Activated CD8-positive, alpha-beta T cell treated with anti-CD3 and anti-CD28 coated beads, Interleukin-2, amount 10 ng/mL, durations not matched to agents 7 days and 5 days (primary cell): ENCODE measurements around the gene EYS. TPM values are rescaled to one million over a fixed set of nuclear protein-coding genes. Genes with fewer than 3 reads are reported as not detected.
"Not testable (repeated sequence)": the region's sequence is repeated elsewhere in the genome, so short reads cannot be mapped to it uniquely, and the experiment has no call there.

ENCODE experiments used
- ATAC-seq: fragments of 150-1000 bp; cut with Tn5 transposase; one replicate; pipeline ENCODE4 v1.10.0; 2021; ENCODE audit warnings: moderate library complexity
- CTCF ChIA-PET: fragments of 350-600 bp; sonication (Branson Sonifier 250); formaldehyde crosslinking; loops from one replicate; lab custom pipeline; 2021; ENCODE audit warnings: antibody characterized with exemption; lab: Charles Lee
- POLR2A ChIA-PET: fragments of 350-600 bp; sonication (Branson Sonifier 250); formaldehyde crosslinking; loops from one replicate; lab custom pipeline; 2021; ENCODE audit warnings: antibody characterized with exemption; lab: Charles Lee
- DNase-seq: peaks from one replicate; pipeline ENCODE4 v3.0.0-alpha.2; 2020
- H3K27ac Mint-ChIP-seq: one replicate; pipeline ENCODE4 v1.8.0; 2021; ENCODE audit warnings: mild to moderate bottlenecking, mixed read lengths
- H3K27me3 Mint-ChIP-seq: one replicate; pipeline ENCODE4 v1.8.0; 2021; ENCODE audit warnings: low read depth, mixed read lengths
- H3K36me3 Mint-ChIP-seq: one replicate; pipeline ENCODE4 v1.8.0; 2021; ENCODE audit warnings: low read depth, mixed read lengths
- H3K4me1 Mint-ChIP-seq: one replicate; pipeline ENCODE4 v1.8.0; 2021; ENCODE audit warnings: low read depth, mixed read lengths
- H3K4me3 Mint-ChIP-seq: one replicate; pipeline ENCODE4 v1.8.0; 2021; ENCODE audit warnings: mild to moderate bottlenecking, mixed read lengths
- H3K9me3 Mint-ChIP-seq: one replicate; pipeline ENCODE4 v1.8.0; 2022; ENCODE audit warnings: mixed read lengths; ENCODE audit not compliant: insufficient read depth
- total RNA-seq, 2 experiments: library from RNA; stranded (reverse); gene quantifications; one replicate each; pipeline ENCODE4 v1.2.3, GENCODE V29; 2021

The EYS gene
- total RNA-seq, 2 experiments from 2014 or later: not detected

DNA sequence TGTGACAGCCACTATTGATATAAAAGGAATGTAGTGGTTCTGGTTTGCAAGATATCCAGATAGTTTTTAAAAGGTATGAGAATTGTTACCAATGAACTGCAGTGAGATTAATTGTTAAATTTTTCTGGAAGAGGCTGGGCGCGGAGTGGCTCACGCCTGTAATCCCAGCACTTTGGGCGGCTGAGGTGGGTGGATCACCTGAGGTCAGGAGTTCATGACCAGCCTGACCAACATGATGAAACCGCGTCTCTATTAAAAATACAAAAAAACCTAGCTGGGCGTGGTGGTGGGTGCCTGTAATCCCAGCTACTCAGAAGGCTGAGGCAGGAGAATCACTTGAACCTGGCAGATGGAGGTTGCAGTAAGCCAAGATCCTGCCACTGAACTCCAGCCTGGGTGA lies 1906.6 kb downstream of the EYS start:
- H3K27ac Mint-ChIP-seq, H3K4me3 Mint-ChIP-seq, POLR2A ChIA-PET, H3K27me3 Mint-ChIP-seq, DNase-seq, H3K36me3 Mint-ChIP-seq, H3K9me3 Mint-ChIP-seq, H3K4me1 Mint-ChIP-seq, CTCF ChIA-PET, ATAC-seq: not testable (repeated sequence)

- Mint-ChIP-seq H3K36me3 (no peaks in the 10 kb centered on the region), H3K27me3 (peaks cover under 1% of the 10 kb centered on the region), H3K4me1 (peaks cover 7% of the 10 kb centered on the region), H3K9me3 (no peaks in the 10 kb centered on the region), H3K27ac (no peak overlapping the region), H3K4me3 (no peak overlapping the region)
- ATAC-seq (no peak), DNase-seq (no peak)
- POLR2A ChIA-PET: no interaction called here
- CTCF ChIA-PET: no interaction called here
Measured at GRCh38 chr6:63799813-63800212, 1907.2 kb downstream of the EYS start.

DNA sequence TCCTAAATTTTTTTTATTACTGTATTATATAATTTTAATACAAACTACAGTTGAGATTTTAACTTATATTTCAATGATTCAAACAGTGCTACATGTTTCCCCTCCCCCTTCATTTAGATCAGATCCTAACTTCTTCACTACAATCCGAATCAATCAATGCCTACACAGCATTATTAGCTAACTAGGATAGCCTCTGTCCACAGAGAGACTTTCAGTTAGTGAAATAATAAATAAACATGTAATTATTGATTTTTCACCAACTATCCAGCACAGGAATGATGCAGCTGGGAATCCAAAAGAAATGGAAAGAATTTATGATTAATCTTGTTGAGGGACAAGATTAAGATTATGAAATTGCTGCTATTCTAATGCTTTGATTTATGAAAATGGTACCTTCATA lies 1907.7 kb downstream of the EYS start:
- H3K27ac Mint-ChIP-seq: no peak overlapping the region
- H3K9me3 Mint-ChIP-seq: no peaks in the 10 kb centered on the region
- no peaks in the 10 kb centered on the region for H3K36me3 Mint-ChIP-seq
- H3K27me3 Mint-ChIP-seq: peaks cover 2% of the 10 kb centered on the region
- ChIA-PET POLR2A (no interaction called here), CTCF (no interaction called here)
- no peak for ATAC-seq
- no peak for DNase-seq
- no peak overlapping the region for H3K4me3 Mint-ChIP-seq
- H3K4me1 Mint-ChIP-seq: peaks cover 2% of the 10 kb centered on the region

- peaks cover 2% of the 10 kb centered on the region for H3K27me3 Mint-ChIP-seq
- CTCF ChIA-PET: no interaction called here
- H3K4me3 Mint-ChIP-seq: no peak overlapping the region
- H3K9me3 Mint-ChIP-seq: no peaks in the 10 kb centered on the region
- no peaks in the 10 kb centered on the region for H3K4me1 Mint-ChIP-seq
- H3K36me3 Mint-ChIP-seq: no peaks in the 10 kb centered on the region
- ATAC-seq (no peak), DNase-seq (no peak)
- POLR2A ChIA-PET: no interaction called here
- no peak overlapping the region for H3K27ac Mint-ChIP-seq
Measured at GRCh38 chr6:63798378-63798777, 1908.6 kb downstream of the EYS start.

DNA sequence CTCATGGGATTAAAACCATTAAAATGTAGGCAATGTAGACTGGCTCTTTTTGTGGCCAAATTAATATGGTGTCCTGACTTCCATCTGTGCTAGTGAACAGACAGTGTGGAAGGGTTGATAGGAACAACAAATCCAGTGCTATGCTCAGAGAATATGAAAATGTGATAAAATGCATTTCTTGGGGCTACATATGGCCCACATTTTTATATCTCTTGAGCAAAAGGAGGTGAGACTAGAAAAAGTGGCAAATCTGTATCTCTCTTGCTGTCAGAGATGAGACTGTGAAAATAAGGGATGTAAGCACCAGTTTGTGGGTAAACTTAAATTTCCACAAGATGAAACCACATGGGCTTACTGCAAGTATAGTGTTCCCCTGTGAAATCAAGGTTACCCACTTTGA lies 1909.3 kb downstream of the EYS start:
- CTCF ChIA-PET: no interaction called here
- no peak for DNase-seq
- Mint-ChIP-seq H3K36me3 (no peaks in the 10 kb centered on the region), H3K27ac (no peak overlapping the region), H3K4me3 (no peak overlapping the region), H3K9me3 (no peaks in the 10 kb centered on the region), H3K4me1 (no peaks in the 10 kb centered on the region), H3K27me3 (peaks cover 2% of the 10 kb centered on the region)
- POLR2A ChIA-PET: no interaction called here
- ATAC-seq: no peak

GRCh38 chr6:63795826-63796225 lies 1911.2 kb downstream of the EYS start:
- ChIA-PET CTCF (no interaction called here), POLR2A (no interaction called here)
- ATAC-seq (no peak), DNase-seq (no peak)
- no peaks in the 10 kb centered on the region for H3K36me3 Mint-ChIP-seq
- no peak overlapping the region for H3K4me3 Mint-ChIP-seq
- no peak overlapping the region for H3K27ac Mint-ChIP-seq
- no peaks in the 10 kb centered on the region for H3K4me1 Mint-ChIP-seq
- H3K9me3 Mint-ChIP-seq: no peaks in the 10 kb centered on the region
- H3K27me3 Mint-ChIP-seq: peaks cover 2% of the 10 kb centered on the region

GRCh38 chr6:63795006-63795405 lies 1912.0 kb downstream of the EYS start:
- POLR2A ChIA-PET: no interaction called here
- CTCF ChIA-PET: no interaction called here
- H3K4me1 Mint-ChIP-seq: no peaks in the 10 kb centered on the region
- no peaks in the 10 kb centered on the region for H3K36me3 Mint-ChIP-seq
- H3K9me3 Mint-ChIP-seq: no peaks in the 10 kb centered on the region
- ATAC-seq (no peak), DNase-seq (no peak)
- H3K4me3 Mint-ChIP-seq: no peak overlapping the region
- no peak overlapping the region for H3K27ac Mint-ChIP-seq
- peaks cover 2% of the 10 kb centered on the region for H3K27me3 Mint-ChIP-seq

DNA sequence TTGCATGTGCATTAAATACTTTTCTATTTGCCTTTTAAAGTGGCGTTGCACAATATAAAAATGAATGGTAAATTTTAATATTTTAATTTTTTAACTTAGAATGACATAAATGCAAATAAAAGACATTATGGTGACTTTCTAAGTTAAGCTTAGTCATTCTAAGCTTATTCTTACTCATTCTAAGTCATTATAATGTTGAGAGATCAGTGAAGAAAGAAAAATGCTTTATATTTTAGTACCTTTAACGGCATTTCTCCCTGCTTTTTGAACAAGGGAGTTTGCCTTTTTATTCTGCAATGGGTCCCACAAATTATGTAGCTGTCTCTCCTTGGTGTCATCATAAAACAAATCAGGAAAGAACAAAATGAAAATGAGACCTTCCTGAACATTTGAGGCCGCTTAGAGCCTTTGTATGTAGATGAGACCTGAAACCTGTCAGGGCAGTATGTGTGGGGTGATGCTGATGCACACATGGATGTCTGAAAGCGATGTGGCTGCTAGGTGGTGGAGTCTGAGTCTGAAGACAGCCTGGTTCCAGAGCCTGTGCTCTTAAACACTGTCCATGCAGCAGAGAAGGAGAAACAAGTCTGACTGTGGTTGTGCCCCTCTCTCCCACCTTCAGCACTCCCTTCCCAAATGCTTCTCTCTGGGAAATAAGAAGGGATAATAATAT lies 1913.4 kb downstream of the EYS start:
- Mint-ChIP-seq H3K4me3 (no peak overlapping the region), H3K9me3 (no peaks in the 10 kb centered on the region), H3K27ac (no peak overlapping the region), H3K27me3 (peaks cover 2% of the 10 kb centered on the region), H3K36me3 (no peaks in the 10 kb centered on the region), H3K4me1 (no peaks in the 10 kb centered on the region)
- no peak for DNase-seq
- POLR2A ChIA-PET: no interaction called here
- CTCF ChIA-PET: no interaction called here
- no peak for ATAC-seq

DNA sequence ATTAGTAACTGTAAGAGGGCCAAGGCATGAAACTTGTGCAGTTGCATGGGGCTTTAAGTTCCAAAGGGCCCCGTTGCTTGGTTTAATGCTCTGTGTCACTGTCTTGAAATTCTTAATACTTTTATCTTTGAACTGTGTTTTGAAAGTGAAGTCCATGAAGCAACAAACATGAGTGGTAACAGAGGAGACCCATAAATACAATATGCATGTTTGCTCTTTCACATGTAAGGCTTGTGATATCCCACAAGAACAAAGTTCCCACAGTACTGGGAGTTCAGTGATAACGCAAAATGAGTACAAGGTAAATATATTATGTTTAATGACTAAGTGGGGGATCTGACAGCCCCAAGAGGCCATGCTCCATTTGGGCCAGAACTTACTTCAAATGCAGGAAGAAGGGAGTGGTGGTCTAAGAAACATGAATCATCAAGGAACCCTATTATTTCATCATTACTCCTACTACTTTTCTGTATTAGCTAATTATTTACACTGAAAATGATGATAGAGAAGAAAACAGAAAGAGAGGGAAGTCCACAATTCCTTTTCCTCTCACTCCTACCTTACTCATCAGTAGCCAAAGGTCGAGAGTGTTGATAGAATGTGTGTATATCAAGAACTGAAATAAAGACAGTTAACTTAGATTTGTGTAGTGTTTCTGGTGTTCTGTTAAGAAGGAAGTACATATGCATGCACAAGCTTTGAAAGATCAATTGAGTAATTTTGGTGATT lies 1914.1 kb downstream of the EYS start:
- ChIA-PET CTCF (no interaction called here), POLR2A (no interaction called here)
- H3K27ac Mint-ChIP-seq: no peak overlapping the region
- no peak for DNase-seq
- no peak overlapping the region for H3K4me3 Mint-ChIP-seq
- no peaks in the 10 kb centered on the region for H3K36me3 Mint-ChIP-seq
- no peaks in the 10 kb centered on the region for H3K4me1 Mint-ChIP-seq
- no peaks in the 10 kb centered on the region for H3K9me3 Mint-ChIP-seq
- ATAC-seq: no peak
- peaks cover 2% of the 10 kb centered on the region for H3K27me3 Mint-ChIP-seq

GRCh38 chr6:63790334-63790733 lies 1916.7 kb downstream of the EYS start:
- DNase-seq (no peak), ATAC-seq (no peak)
- ChIA-PET CTCF (no interaction called here), POLR2A (no interaction called here)
- H3K9me3 Mint-ChIP-seq: no peaks in the 10 kb centered on the region
- peaks cover 2% of the 10 kb centered on the region for H3K27me3 Mint-ChIP-seq
- no peaks in the 10 kb centered on the region for H3K36me3 Mint-ChIP-seq
- H3K27ac Mint-ChIP-seq: no peak overlapping the region
- no peaks in the 10 kb centered on the region for H3K4me1 Mint-ChIP-seq
- H3K4me3 Mint-ChIP-seq: no peak overlapping the region

GRCh38 chr6:63789699-63790098 lies 1917.3 kb downstream of the EYS start:
- DNase-seq: no peak
- no peak overlapping the region for H3K27ac Mint-ChIP-seq
- peaks cover under 1% of the 10 kb centered on the region for H3K27me3 Mint-ChIP-seq
- POLR2A ChIA-PET: no interaction called here
- no peaks in the 10 kb centered on the region for H3K36me3 Mint-ChIP-seq
- no peak overlapping the region for H3K4me3 Mint-ChIP-seq
- no peaks in the 10 kb centered on the region for H3K9me3 Mint-ChIP-seq
- CTCF ChIA-PET: no interaction called here
- ATAC-seq: no peak
- H3K4me1 Mint-ChIP-seq: no peaks in the 10 kb centered on the region

GRCh38 chr6:63788569-63788968 lies 1918.5 kb downstream of the EYS start:
- Mint-ChIP-seq H3K27ac (no peak overlapping the region), H3K36me3 (no peaks in the 10 kb centered on the region), H3K4me1 (no peaks in the 10 kb centered on the region), H3K4me3 (no peak overlapping the region), H3K27me3 (no peaks in the 10 kb centered on the region), H3K9me3 (no peaks in the 10 kb centered on the region)
- CTCF ChIA-PET: no interaction called here
- DNase-seq: no peak
- POLR2A ChIA-PET: no interaction called here
- ATAC-seq: no peak
